Activated gamma-delta T cell (primary cell): ENCODE results near the gene SMIM22.

Experiments
- DNase-seq: peaks from one replicate; lab custom pipeline; 2025; lab: John Stamatoyannopoulos, UW

The SMIM22 gene

DNA sequence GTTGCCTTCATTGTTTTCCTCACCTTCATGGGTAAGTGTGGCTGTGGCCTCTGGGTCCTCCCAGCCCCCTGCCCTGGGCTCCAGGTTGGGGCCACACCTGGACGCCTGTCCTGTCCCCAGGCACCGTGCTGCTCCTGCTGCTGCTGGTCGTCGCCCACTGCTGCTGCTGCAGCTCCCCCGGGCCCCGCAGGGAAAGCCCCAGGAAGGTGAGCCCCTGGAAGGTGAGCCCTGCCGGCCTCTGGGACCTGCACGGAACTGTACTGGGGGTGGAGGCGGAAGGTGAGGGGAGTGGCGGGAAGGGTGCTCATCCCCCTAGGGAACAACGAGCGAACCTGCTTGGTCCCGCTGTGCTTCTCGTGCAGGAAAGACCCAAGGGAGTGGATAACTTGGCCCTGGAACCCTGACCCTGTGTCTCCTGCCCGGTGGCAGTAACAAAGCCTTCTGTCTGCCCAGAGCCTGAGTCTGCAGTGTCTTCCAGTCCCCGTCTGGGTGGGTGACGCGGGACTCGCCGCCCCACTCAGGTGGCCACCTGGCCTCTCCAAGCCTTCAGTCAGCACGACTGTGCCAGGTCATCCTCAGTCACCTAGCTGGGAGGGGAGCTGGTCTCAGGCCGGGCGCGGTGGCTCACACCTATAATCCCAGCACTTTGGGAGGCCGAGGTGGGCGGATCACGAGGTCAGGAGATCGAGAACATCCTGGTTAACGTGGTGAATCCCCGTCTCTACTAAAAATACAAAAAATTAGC, 831 bp downstream of the SMIM22 start:
- DNase-seq: no peak

DNA sequence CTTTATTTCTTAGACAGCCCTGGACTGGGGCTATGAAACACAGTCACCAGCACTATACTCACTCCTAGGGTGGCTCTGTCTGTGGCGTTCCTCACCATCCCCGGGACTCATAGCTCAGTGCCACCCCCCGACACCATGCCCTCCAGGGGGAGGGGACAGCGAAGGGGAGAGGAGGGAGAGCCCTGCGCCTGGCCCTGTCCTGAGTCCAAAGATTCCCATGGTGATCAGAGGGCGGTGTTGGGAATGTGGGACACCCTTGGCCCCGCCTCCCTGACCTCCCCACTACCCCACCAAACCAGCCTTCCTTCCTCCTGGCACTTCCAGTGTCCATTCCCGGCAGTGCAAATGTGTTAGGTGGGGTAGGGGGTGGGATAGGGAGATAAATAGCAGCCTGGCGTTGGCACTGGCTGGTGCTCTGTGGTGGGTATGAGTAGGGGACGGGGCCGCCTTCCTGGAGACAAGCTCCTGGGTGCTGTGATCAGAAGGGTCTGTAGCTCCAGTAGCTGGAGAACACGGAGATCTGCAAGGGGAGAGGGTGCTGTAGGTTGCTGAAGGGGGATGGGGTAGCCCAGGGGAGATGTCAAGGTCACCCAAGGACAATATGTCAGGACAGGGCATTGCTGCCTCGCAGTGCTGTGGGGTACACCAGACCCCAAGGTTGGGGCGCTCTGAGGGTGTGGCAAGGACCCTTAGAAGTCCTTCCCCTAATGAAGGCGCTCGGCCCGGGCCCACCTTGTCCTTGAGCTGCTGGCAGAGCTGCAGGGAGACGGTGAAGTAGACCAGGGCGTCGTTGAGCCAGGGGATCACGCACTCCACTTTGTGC, 2.0 kb downstream of the SMIM22 start:
- no peak for DNase-seq

DNA sequence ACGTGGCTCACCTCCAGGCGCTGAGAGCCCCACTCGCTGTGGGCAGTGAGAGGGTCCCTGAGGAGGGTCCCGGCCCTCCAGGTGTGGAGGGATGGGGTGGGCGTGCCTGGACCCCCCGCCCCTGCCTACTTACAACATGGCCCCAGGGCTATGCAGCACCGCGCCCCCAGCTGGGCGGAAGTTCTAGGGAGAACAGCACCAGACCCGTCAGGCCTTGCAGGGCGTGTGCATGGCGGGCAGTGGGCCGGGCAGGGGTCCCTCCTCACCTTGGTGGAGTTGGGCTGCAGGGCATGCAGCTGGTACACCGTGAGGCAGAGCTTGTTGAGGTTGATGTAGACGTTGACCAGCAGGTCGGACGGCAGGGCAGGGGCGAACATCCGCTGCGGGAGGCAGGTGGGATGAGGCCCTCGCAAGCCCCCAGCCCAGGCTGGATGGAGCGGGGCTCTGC, 2.7 kb downstream of the SMIM22 start:
- DNase-seq: no peak

DNA sequence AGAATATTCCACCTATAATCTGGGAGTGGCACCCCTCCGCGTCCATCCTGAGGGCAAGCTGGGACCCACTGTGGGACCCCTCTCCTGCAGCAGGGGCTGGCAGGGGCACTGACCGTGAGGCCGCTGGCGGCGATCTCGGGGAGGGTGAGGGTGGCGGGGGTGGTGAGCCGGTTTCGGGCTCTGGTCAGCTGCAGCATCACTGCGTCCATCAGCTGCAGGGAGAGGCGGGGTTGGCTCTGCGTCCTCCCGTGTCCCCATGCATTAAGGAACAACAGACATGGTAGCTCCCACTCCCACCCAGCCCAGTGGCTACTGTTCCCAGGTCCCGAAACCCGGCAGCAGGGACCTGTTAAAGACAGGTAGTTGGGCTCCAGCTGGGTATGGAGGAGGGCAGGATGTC, 3.3 kb downstream of the SMIM22 start:
- no peak for DNase-seq

DNA sequence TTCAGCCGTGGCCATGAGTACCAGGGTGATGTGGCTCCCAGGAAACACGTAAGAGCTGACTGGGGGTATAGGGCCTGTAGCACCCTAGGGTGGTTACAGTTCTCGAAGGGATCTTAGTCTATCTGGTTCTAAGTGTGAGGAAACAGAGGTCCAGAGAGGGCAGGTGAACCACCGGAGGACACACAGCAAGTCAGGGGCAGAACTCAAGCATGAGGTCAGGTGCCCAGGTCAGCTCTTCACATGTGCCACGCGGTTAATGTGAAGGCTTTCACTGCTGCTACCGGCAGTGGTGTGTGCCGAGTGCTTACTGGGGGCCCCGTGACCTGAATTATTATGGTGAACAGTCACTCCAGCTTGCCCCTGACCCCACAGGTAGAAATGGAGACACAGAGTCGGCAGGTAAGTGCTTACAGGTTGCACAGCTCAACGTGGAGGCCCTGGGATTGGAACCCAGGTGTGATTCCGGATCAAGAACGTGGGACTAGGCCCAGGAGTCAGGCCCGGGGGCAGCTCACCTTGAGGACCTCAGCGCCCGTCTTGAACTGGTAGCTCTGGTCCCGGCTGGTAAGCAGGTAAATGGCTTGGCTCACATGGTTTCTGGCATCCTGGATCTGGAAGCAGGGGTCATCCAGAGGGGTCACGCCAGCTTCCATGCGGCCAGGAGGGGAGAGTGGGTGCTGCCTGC, 4.1 kb downstream of the SMIM22 start:
- DNase-seq: no peak

DNA sequence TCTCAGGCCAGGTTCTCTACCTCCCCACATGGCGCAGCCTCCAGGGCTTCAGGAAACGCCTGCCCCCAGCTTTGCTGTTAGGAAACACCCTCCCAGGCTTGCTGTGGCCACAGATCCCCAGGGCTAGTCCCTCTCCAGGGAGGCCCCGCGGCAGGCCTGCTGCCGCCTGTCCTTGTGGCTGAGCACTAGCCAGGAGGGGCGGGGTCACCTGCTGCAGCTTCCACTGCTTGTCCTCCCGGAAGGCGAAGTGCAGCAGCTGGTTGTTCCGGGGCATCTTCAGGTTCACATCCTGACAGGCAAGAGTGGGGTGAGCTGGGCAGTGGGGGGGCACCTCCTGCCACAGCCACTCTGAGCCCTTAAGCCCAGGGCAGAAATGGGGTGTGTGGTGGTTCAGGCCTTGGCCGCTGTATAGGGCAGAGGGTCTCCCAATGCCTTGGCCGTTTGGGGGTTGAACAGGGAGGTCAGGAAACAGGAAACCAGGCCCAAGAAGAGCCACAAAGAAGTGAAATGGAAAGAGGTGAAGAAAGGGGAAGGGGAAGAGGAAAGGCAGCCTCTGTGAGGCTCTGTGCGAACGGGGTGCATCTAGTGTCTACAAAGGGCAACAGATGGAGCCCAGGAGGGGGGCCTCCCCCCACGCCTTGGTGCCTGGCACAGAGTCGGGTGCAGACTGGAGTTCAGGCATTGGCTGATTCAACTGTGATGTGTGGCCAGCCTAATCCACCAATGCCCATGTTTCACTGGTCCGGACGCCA, 5.3 kb downstream of the SMIM22 start:
- no peak for DNase-seq

DNA sequence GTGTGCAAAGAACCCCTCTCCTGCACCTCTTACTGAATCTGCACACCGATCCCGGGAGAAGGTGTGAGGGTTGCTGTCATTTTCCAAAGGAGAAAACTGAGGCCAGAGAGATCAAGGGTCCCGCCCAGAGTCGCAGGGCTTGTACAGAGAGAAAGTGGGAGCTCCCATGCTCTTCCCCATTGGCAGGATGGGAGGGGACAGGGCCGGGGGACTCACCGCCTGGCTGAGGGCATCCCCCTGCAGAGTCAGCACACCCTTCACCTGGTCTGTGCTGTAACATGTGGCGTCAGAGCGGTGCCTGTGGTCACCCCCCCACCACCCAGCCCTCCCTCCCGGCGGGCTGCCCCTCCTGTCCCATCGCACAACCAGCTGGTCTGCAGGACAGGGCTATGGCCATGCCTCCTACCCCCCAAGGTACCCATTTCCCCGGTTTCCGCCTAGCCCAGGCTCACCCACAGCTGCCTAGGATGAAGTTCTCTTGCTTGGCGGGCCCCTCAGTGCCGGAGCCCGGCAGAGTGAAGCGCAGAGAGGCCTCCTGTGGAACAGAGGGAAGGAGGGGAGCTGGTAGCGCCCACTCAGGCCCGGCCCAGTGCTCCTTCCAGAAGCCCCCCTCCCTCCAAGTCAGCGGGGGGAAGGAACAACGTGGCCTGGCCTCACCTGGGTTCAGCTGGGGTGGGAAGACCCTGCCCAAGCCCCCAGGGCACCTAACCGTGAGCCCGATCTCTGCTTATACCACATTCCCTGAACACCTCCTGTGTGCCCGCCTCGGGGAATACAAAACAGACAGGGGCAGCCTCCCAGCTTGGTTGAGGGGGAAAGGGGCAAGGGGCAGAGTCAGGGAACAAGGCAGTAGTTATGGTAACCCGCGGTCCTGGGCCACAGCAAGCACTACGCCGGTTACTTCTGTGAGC, 6.1 kb downstream of the SMIM22 start:
- DNase-seq: no peak

DNA sequence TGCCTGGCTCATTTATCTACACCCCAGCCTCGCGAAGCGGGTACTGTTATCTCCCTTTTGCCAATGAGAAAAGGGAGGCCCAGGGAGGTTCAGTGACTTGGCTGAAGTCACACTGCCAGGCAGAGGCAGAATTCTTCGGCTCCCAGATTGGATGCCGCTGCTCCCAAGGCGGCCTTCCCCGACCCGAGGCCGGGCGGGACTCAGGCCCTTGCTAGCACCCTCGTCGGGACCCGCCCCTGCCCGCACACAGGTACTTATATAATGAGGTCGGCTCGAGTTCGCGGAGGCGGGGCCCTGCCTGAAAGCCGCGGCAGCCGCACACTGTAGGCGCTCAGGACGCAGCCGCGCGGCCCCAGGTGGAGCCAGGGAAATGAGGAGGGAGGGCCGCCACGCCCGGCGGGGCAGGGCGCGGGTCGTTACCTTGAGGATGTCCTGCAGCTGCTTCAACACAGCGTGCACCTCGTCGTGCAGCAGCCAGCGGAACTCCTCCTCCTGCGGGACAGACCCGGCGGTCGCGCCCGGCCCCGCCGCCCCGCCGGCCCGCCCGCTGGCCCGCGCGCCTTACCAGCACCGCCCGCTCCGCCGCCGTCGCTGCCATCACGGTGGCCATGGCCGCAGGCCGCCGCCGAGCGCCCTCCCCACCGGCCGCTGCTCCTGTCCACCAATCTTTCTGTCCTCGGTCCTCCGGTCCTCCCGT, 6.9 kb downstream of the SMIM22 start, which contains the start of gene ROGDI:
TSS of gene ROGDI (minus strand) at position 672 of the 697 bp plus-strand sequence. CDS start at position 610, 62 bp downstream.
- peak; percentile 69 for DNase-seq

DNA sequence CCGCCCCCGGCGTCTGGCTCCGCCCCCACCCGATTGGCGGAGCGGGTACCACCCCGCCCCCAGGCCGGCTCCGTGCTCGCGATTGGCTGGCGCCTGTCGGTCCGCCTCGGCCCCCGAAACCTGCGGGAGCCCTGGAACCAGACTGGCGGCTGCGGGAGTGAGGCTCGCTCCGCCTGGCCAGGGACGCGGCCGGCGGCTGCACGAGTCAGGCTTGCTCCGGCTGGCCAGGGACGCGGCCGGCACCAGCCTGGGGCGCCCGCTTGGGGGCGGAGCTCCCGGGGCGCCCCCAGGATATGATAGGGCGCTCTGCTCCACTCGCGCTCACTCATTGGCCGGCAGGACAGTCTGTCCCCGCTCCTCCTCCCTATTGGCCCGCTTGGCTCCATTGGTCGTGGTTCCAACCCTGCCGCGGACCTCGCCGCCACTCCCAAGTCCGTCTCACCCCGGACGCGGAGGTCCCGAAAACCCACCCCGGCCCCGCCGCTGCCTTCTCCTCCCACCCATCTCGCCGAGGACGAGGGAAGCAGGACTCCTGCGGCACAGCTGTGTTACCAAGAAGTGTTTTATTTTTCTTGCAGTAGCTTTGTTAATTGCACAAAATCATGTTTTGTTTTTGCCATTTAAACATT, 7.6 kb downstream of the SMIM22 start:
- peak; percentile 83 for DNase-seq

DNA sequence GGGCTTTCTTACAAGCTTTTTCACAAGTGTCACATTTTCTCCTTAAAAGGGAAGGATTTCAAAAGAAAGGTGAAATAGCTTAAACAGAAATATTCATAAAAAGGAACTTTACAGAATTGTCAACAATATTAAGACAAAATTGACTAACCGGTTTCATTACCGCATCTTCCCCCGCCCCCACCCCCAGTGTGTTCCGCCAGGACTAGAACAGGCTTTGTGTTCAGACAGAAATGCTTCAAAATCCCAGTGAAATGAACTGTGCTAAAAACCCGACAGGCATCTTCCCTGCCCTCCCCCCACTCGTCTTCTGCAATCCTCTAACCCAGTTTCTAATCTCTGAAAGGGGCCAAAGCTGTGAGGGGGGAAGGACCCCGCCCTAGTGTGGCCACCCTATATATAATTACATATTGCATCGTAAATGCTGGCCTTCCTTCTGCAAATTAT, 8.3 kb downstream of the SMIM22 start:
- no peak for DNase-seq

DNA sequence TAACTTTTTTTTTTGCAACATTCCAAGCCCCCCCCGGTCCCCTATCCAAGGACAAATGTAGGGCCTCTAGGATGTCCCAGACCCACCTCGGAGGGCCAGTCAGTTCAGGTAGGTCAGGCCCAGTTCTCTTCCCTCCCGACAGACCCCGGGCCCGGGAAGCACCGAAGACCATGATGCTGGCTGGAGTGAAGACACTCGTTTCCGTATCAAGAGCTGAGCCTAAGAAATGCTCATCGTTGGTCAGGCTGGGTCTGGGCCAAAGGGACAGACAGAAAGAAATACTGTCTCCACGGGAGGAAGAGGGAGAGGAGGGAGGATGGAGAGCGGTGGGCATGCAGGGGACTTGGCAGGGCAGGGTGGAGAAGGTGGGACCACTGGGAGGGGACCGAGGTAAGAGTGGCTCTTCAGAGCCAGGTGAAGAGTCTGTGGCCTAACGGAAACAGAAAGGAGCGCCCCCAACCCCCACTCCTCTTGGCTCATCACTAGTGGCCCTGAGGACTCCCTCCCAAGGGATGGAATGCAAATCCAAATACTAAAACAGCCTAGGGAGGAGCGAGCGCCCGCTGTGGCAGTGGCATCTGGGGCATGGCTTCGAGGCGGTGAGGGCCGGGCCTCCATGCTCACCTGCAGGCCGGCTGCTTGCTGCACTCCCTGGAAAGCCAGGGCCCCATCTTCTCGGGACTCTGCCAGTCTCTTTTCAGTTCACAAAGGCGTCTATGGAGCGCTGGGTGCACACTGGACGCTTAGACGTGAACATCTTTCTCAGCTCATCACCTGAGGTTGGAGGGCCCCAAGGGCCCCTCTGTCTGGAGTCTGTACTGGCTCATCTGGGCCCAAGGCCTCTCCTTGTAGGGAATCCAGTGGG, 9.0 kb downstream of the SMIM22 start:
- no peak for DNase-seq

DNA sequence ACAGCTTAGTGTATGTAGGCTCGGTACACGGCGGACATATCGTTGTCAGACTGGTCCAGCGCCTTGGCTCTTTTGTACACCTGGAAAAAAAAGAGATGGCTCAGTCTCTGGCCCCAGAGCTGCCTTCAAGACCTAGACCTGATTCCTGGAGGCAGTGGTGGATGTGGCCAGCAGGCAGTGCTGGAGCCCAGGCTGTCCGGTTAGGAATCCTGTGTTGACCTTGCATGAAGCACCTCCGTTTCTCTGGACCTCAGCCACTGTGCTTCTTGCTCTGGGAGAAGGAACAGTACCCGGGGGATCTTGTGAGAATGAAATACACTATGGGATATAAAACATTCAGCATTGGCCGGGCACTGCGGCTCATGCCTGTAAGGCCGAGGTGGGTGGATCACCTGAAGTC, 10.1 kb downstream of the SMIM22 start:
- DNase-seq: no peak

DNA sequence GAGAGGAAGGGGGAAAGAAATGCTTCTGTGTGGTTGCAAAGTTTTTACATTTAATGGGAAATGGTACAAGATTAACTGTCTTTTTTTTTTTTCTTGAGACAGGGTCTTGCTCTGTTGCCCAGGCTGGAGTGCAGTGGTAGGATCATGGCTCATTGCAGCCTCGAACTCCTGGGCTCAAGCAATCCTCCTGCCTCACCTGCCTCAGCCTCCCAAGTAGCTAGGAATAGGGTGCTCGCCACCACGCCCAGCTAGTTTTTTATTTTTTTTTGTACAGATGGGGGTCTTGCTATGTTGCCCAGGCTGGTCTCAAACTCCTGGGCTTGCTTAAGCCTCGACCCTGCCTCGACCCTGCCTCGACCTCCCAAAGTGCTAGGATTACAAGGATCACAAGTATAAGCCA, 11.1 kb downstream of the SMIM22 start:
- no peak for DNase-seq

DNA sequence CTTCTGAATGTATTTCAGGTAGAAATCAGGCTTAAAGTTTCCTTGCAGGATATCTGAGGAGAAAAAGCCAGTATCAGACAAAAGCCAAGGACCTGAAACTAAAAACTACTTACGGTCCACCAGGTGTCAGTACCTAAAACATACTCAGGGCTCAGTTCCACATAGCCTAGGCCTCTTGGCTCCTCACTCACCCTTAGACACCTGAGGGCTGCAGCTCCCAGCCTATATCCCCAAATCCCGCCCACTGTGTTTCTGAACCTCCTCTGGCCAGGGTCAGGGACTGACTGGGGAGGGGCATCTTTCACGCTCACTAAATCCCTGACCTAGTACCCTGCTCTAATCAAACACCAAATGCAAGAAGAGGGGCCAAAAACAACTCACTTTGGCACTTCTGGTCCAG, 16.1 kb downstream of the SMIM22 start:
- no peak for DNase-seq

DNA sequence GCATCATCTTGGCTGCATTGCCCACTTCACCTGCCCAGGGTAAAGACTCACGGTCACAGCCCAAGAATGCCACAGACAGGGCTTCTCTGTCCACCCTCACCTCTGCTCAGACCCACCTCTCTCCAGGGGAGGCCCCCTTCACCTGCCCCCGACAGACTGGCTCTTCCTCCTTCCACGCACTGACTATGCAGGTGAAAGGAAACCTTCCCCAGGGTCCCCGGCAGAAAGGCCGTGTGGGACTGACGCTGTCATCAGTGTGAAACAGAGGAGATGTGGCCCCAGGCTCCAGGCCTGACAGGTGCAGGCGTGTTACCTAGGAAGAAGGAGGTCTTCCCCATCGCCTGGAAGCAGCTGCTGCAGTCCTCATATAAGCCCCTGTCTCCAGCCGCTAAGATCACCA, 16.6 kb downstream of the SMIM22 start:
- DNase-seq: no peak

DNA sequence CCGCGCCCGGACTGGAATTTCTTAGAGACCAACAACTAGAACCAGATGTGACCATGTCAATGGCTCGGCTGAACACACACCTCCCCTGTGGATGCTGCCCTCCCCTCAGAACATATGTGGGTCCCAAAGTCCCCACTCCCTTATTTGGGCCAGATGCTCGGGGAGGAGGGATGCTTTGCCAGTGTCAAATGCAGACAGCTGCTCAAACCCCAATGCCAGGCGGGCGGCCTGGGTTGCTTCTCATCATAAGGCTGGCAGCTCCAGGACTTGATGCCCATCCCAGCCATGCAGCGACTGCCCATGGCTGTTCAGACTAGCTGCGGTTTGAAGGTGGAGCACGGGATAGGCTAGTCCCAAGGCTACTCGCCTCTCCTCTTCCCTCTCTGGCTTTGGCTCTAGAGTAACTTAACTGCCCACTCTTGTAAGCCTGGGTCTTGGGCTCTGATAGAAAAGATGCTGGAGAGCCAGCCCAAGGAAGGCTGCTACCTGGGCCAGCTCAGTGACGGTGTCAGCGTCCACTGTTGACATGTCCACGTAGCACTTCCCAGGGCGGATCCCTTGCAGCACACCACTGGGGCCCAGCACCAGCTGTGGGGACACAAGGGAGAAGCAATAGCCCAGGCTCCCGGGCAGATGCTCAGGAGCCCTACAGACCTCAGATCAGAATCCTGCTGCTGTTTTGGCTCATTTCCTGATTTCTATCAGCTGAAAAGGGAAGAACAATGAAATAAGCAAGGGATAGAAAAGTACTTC, 18.3 kb downstream of the SMIM22 start:
- DNase-seq: no peak

DNA sequence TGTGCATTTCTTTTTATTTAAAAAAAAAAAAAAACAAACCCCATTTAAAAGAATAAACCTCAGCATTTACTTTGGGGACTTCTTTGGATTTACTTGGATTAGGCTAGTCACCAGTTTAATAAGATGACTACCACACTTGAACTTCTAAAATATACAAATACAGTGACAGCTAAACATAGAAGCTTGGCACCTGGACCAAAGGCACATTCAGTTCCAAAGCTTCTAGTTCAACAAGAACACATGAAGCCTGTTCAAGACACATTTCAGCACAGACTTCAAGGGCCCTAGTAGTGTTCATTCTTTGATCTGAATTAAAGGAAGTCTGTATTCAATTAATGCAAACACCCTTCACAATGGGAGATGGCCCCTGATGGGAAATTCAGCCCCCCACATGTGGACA, 18.9 kb downstream of the SMIM22 start:
- DNase-seq: no peak
